ENCODE results near the gene NPPC. TPM values are rescaled to one million over a fixed set of nuclear protein-coding genes. Genes with fewer than 3 reads are reported as not detected.

Gene NPPC
- total and polyA plus RNA-seq, 2 of the 8 experiments (the other 6 are each of a cell fraction or from before 2014, with no cell fraction given): 1.3 to 4.7 TPM

DNA sequence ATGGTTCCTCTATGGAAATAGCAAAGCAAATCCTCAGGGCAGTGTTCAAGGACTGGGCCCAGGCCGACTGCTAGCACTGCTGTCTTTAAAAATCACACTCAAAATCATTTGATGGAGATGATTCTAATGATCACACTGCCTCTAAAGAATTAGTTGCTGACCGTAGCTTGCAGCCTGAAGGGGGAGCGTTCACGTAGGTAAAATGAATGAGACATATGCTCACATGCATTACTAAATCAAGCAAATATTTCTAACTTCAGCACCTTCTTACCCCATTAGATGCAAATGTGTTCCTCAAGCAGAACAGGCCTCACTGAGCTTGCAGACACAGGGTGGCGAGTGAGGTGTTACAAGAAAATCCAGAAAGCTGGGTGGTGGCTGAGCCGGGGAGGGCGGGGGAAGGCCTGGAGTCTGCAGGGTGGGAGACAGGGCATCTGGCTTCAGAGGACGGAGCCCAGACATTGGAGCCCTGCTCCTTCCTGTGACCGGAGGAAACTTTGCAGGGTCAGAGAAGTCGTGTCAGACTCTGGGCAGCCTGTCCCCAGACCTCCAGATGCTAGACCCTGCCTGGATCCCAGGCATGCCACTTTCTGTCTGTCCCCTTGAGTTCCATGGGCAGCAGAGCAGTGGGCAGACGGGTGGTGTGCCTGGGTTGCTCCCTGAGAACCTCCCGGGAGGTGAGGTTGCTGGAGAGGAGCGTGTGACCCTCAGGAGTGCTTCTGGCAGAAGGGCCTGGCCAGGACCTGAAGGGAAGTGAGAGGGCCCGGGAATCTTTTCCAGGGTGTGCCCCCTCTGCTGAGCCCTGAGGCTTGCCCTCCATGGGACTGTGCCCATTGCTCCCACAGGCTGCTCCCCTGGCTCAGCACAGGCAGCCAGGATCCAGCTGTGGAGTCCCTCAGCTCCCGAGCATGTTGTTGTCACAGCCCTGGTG is 7.1 kb upstream of the NPPC start (continued):
- TF ChIP-seq CHD7 (IDR thresholded peaks at IDR 0.05; ENCODE audit: insufficient replicate concordance, low read length) (no peak), KDM5A (IDR thresholded peaks at IDR 0.05; ENCODE audit: low read length) (no peak)

All from H1 (cell line).